DND-41 (cell line): ENCODE results near the gene CHRNE.

Source experiments
- ATAC-seq: fragments of 200-7000 bp; cut with Tn5 transposase; 3 replicates; pipeline ENCODE4 v1.9.1; 2021; ENCODE audit warnings: low read depth; ENCODE audit not compliant: insufficient read depth
- DNase-seq: peaks from one replicate; pipeline ENCODE4 v3.0.0-alpha.2; 2020
- H2AFZ ChIP-seq: 2 replicates; pipeline ENCODE4 v1.6.0; 2012; ENCODE audit warnings: low read depth, low read length
- H3K27ac ChIP-seq: 2 replicates; pipeline ENCODE4 v1.5.1; 2012; ENCODE audit warnings: low read length, inconsistent platforms
- H3K27me3 ChIP-seq: fragments of 200-600 bp; sonication (generic); 2 replicates; pipeline ENCODE4 v1.6.0; 2012; ENCODE audit warnings: low read length, mild to moderate bottlenecking, inconsistent platforms; ENCODE audit not compliant: insufficient read depth, poor library complexity
- H3K36me3 ChIP-seq: 2 replicates; pipeline ENCODE4 v1.5.1; 2012; ENCODE audit warnings: low read length, inconsistent platforms; ENCODE audit not compliant: insufficient read depth
- H3K4me1 ChIP-seq: 2 replicates; pipeline ENCODE4 v1.5.1; 2012; ENCODE audit warnings: mild to moderate bottlenecking, low read length; ENCODE audit not compliant: insufficient read depth
- H3K4me2 ChIP-seq: 2 replicates; pipeline ENCODE4 v1.6.0; 2012; ENCODE audit warnings: mild to moderate bottlenecking, moderate library complexity, low read length, inconsistent platforms; ENCODE audit not compliant: insufficient read depth
- H3K4me3 ChIP-seq, 2 experiments: fragments of 200-600 bp in 1 of 2; shearing (Covaris generic) in 1 of 2; 2 replicates each; pipeline ENCODE4 v1.5.1; 2012 to 2016; ENCODE audit warnings: inconsistent platforms in 2 of 2, low read length in 2 of 2, mild to moderate bottlenecking in 2 of 2, low read depth in 1 of 2, moderate library complexity in 1 of 2
- H3K79me2 ChIP-seq: 2 replicates; pipeline ENCODE4 v1.6.0; 2012; ENCODE audit warnings: low read length, inconsistent platforms; ENCODE audit not compliant: insufficient read depth
- H3K9ac ChIP-seq: 2 replicates; pipeline ENCODE4 v1.6.0; 2012; ENCODE audit warnings: low read depth, mild to moderate bottlenecking, inconsistent platforms, low read length, moderate library complexity
- H3K9me3 ChIP-seq: 2 replicates; pipeline ENCODE4 v1.5.1; 2012; ENCODE audit warnings: low read length, moderate library complexity, mild to moderate bottlenecking, inconsistent platforms; ENCODE audit not compliant: insufficient read depth, severe bottlenecking
- H4K20me1 ChIP-seq: 2 replicates; pipeline ENCODE4 v1.6.0; 2012; ENCODE audit warnings: low read length; ENCODE audit not compliant: insufficient read depth
- EZH2 ChIP-seq: IDR thresholded peaks from 3 replicates; pipeline ENCODE4 v1.6.1; 2012; ENCODE audit warnings: borderline replicate concordance, low read depth, mild to moderate bottlenecking, moderate library complexity, low read length, inconsistent platforms; ENCODE audit not compliant: severe bottlenecking
- TF ChIP-seq, protein P1 (sequence below): IDR thresholded peaks from 2 replicates; pipeline ENCODE4 v1.5.1; 2012; ENCODE audit warnings: borderline replicate concordance, low read length, moderate library complexity, mild to moderate bottlenecking; ENCODE audit not compliant: poor library complexity, severe bottlenecking; ENCODE audit errors: extremely low read depth

The CHRNE gene

DNA sequence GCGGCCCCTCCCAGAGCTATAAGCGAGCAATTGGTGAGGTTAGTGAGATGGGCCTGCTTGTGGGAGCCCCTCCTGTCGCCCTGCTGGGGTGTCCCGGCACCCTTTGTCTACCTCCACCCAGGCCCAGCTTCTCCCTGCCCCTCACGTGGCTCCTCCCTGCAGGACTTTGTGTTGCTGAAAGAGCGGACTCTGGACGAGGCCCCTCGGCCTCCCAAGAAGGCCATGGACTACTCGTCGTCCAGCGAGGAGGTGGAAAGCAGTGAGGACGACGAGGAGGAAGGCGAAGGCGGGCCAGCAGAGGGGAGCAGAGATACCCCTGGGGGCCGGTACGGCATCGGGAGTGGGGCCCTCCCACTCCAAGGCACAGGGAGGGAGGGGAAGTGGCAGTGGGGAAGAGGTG lies 9.6 kb downstream of the CHRNE start:
- DNase-seq: no peak
- peaks cover 80% of the 10 kb centered on the region for H3K36me3 ChIP-seq

GRCh38 chr17:4892499-4893221 lies 10.2 kb downstream of the CHRNE start:
- no peak overlapping the region for H3K9ac ChIP-seq
- TF ChIP-seq, protein P1, sequence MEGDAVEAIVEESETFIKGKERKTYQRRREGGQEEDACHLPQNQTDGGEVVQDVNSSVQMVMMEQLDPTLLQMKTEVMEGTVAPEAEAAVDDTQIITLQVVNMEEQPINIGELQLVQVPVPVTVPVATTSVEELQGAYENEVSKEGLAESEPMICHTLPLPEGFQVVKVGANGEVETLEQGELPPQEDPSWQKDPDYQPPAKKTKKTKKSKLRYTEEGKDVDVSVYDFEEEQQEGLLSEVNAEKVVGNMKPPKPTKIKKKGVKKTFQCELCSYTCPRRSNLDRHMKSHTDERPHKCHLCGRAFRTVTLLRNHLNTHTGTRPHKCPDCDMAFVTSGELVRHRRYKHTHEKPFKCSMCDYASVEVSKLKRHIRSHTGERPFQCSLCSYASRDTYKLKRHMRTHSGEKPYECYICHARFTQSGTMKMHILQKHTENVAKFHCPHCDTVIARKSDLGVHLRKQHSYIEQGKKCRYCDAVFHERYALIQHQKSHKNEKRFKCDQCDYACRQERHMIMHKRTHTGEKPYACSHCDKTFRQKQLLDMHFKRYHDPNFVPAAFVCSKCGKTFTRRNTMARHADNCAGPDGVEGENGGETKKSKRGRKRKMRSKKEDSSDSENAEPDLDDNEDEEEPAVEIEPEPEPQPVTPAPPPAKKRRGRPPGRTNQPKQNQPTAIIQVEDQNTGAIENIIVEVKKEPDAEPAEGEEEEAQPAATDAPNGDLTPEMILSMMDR: no peak
- no peak for TF ChIP-seq EZH2
- H3K27ac ChIP-seq: no peak overlapping the region
- no peaks in the 10 kb centered on the region for H3K79me2 ChIP-seq
- no peak overlapping the region for H3K4me2 ChIP-seq
- H3K36me3 ChIP-seq: peaks cover 85% of the 10 kb centered on the region
- DNase-seq (no peak), ATAC-seq (no peak)
- H4K20me1 ChIP-seq: peaks cover 11% of the 10 kb centered on the region; the same call in 1 of the 2 replicates
- H3K27me3 ChIP-seq: no peaks in the 10 kb centered on the region
- no peak overlapping the region for H3K4me3 ChIP-seq
- H2AFZ ChIP-seq: no peak overlapping the region
- H3K9me3 ChIP-seq: no peaks in the 10 kb centered on the region
- H3K4me1 ChIP-seq: no peaks in the 10 kb centered on the region

More for the DNA sequence above, 9.6 kb downstream of the CHRNE start:
- H3K9ac ChIP-seq: no peak overlapping the region
- H3K27ac ChIP-seq: no peak overlapping the region
- H3K9me3 ChIP-seq: no peaks in the 10 kb centered on the region
- no peak overlapping the region for H2AFZ ChIP-seq
- TF ChIP-seq, protein P1: no peak
- TF ChIP-seq EZH2: no peak
- H3K27me3 ChIP-seq: no peaks in the 10 kb centered on the region
- H4K20me1 ChIP-seq: peaks cover 11% of the 10 kb centered on the region; the same call in 1 of the 2 replicates
- H3K4me1 ChIP-seq: no peaks in the 10 kb centered on the region
- no peak overlapping the region for H3K4me3 ChIP-seq
- no peak for ATAC-seq
- H3K4me2 ChIP-seq: no peak overlapping the region
- no peaks in the 10 kb centered on the region for H3K79me2 ChIP-seq

DNA sequence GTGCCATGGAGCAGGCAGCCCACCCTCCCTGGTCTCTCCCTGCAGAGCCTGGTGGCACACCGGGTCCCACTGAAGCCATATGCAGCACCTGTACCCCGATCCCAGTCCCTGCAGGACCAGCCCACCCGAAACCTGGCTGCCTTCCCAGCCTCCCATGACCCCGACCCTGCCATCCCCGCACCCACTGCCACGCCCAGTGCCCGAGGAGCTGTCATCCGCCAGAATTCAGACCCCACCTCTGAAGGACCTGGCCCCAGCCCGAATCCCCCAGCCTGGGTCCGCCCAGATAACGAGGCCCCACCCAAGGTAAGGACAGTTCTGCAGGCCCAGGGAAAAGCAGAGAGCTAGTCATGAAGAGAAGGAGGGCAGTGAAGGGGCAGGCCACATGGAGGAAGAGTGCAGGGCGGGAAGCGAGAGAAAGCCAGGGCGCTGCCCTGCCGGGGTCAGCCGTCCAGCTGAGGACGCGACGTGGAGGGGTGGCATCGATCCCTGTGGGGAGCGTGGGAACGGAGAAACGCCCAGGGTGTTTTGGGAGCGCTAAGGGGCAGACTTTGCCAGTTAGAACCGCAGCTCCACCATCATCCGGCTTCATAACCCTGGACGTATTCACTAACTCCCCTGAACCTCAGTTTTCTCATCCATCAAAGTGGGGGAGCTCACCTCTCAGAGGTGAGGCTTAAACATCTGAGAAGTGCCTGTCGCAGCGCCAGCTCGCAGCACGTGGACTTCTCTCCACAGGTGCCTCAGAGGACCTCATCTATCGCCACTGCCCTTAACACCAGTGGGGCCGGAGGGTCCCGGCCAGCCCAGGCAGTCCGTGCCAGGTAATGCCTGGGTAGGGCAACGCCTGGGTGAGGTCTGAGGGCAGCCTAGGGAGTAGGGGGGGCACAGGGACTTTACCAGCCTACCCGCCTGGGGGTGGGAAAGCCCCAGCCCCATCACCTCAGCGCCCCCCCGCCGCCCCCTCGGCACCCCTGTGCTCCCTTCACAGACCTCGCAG lies 11.2 kb downstream of the CHRNE start:
- H3K36me3 ChIP-seq: peaks cover 88% of the 10 kb centered on the region
- no peak overlapping the region for H2AFZ ChIP-seq
- H3K79me2 ChIP-seq: no peaks in the 10 kb centered on the region
- H4K20me1 ChIP-seq: peaks cover 8% of the 10 kb centered on the region; the same call in 1 of the 2 replicates
- no peaks in the 10 kb centered on the region for H3K4me1 ChIP-seq
- TF ChIP-seq EZH2: no peak
- TF ChIP-seq, protein P1: no peak
- DNase-seq: no peak
- H3K4me3 ChIP-seq: no peak overlapping the region
- H3K4me2 ChIP-seq: no peak overlapping the region
- no peaks in the 10 kb centered on the region for H3K9me3 ChIP-seq
- no peak for ATAC-seq
- H3K9ac ChIP-seq: no peak overlapping the region
- H3K27me3 ChIP-seq: no peaks in the 10 kb centered on the region
- no peak overlapping the region for H3K27ac ChIP-seq
